Bronchial epithelial cell (primary cell): ENCODE results near the gene TMEM131. TPM values are rescaled to one million over a fixed set of nuclear protein-coding genes. Genes with fewer than 3 reads are reported as not detected.

ENCODE experiments used
- DNase-seq: peaks from one replicate; pipeline ENCODE4 v3.0.0-alpha.2; 2010; ENCODE audit warnings: low read depth
- FAIRE-seq: peaks from 2 replicates; lab custom pipeline; 2011; peaks lifted over from hg19 to GRCh38; lab: Jason Lieb, UNC
- H3K27me3 ChIP-seq: 2 replicates; pipeline ENCODE4 v1.5.1; 2011; ENCODE audit warnings: low read length; ENCODE audit not compliant: control insufficient read depth, insufficient read depth
- H3K36me3 ChIP-seq: 2 replicates; pipeline ENCODE4 v1.5.1; 2011; ENCODE audit warnings: low read length; ENCODE audit not compliant: control insufficient read depth, insufficient read depth
- H3K4me3 ChIP-seq: 2 replicates; pipeline ENCODE4 v1.5.1; 2011; ENCODE audit warnings: mild to moderate bottlenecking, low read depth, low read length, control low read depth
- CTCF ChIP-seq: IDR thresholded peaks from 2 replicates; pipeline ENCODE4 v1.5.1; 2011; ENCODE audit warnings: mild to moderate bottlenecking, moderate library complexity, low read length, control low read depth, inconsistent platforms; ENCODE audit not compliant: insufficient read depth, severe bottlenecking
- total RNA-seq: library from RNA; depleted of rRNA; stranded (reverse); fragments of >200 nt; gene quantifications from 2 replicates; pipeline ENCODE4 v1.2.1, GENCODE V29; 2014

The TMEM131 gene
- total RNA-seq, 1 donor from 2014 or later, result 14.0 TPM

GRCh38 chr2:97805776-97806175 is 190.0 kb downstream of the TMEM131 start:
- DNase-seq (no peak), FAIRE-seq (no peak)
- Histone ChIP-seq H3K36me3 (no peaks in the 10 kb centered on the region), H3K27me3 (no peaks in the 10 kb centered on the region), H3K4me3 (no peak overlapping the region)
- TF ChIP-seq CTCF, result no peak

DNA sequence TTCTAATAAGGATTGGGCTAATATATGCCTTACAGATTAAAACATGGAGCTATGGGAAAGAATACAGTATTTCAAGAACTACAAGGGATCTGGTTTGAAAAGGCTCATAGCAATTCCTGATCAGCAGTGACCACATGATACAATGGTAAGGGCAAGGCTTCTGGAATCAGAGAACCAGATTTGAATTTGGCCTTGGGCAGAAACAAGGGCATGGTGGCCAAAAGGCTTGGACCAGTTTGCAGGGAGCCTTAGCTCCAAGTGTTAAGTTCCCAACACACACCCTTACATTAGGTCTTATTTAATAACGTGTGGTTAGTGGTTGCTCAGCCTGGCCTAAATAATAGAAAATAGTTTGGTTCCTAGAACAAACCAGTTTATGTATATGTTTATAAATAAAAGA is 194.7 kb downstream of the TMEM131 start:
- no peak for FAIRE-seq

DNA sequence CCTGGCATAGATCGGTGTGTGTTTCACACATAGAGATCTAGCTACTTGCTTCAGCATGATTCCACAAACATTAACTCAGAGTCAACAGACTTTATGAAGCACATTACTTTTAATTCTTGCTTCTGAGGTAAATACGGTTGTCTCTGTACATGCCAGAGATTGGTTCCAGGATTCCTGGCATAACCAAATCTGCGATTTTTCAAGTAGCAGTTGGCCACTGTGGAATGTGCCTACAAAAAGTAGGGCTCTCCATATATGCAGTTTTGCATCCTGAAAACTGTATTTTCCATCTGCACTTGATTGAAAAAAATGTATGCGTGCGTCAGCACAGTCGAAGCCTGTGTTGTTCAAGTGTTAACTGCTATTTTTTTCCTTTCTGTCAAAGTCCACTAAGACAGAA is 197.3 kb downstream of the TMEM131 start:
- H3K4me3 ChIP-seq, result no peak overlapping the region
- DNase-seq, result no peak
- H3K27me3 ChIP-seq, result no peaks in the 10 kb centered on the region
- H3K36me3 ChIP-seq, result no peaks in the 10 kb centered on the region
- no peak for FAIRE-seq
- TF ChIP-seq CTCF, result no peak

More for the DNA sequence above, 194.7 kb downstream of the TMEM131 start:
- no peaks in the 10 kb centered on the region for H3K36me3 ChIP-seq
- no peak for TF ChIP-seq CTCF
- H3K4me3 ChIP-seq, result no peak overlapping the region
- H3K27me3 ChIP-seq, result no peaks in the 10 kb centered on the region
- no peak for DNase-seq

DNA sequence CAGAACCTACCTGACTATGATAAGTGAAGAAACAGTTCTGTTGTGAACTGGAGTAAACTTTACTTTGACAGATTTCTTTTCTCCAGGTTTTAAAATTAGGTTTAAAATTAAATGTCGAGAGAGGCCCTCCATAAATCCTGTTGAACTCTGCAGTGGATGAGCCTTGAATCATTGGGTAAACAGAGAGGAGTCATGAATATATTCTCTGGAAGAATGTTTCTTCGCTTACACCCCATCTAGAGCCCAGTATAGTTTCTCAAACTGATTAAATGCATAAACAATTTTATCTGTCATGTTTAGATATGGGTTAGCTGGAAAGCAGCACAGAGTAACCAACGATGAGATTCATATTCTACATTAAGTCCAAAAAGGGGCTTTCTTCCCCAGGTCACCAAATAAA is 198.4 kb downstream of the TMEM131 start:
- Histone ChIP-seq H3K4me3 (no peak overlapping the region), H3K36me3 (peaks cover 3% of the 10 kb centered on the region), H3K27me3 (no peaks in the 10 kb centered on the region)
- no peak for TF ChIP-seq CTCF
- FAIRE-seq (no peak), DNase-seq (no peak)

DNA sequence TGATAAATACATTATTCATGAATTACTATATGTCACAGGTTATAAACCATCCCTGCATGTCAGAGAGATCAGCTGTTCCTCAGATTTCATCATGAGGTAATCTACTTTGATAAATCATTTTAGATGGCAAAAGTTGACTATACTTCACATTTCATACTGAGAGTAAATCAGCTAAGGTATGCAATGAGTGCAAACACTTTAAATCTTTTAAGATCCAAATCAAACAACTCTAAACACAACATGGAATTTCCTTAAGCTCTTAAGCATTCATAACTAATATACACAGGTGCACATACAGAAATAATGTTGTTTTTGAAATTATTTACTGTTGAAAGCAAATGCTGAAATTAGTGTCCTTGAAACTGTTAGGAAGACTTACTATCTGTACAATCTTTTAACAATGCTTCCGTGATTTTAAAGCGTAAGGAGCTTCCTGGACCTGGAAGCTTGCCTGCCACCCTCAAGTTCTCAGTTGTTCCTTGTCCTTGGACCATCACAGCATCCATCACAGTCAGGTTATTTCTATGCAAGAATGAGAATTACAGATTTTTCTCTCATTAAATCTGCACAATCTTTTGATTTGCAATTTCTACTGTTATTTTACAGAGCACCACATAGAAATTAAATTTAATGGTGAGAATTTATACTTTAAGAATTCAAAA is 199.2 kb downstream of the TMEM131 start:
- no peak for TF ChIP-seq CTCF
- Histone ChIP-seq H3K27me3 (no peaks in the 10 kb centered on the region), H3K36me3 (peaks cover 5% of the 10 kb centered on the region), H3K4me3 (no peak overlapping the region)
- DNase-seq (no peak), FAIRE-seq (no peak)

DNA sequence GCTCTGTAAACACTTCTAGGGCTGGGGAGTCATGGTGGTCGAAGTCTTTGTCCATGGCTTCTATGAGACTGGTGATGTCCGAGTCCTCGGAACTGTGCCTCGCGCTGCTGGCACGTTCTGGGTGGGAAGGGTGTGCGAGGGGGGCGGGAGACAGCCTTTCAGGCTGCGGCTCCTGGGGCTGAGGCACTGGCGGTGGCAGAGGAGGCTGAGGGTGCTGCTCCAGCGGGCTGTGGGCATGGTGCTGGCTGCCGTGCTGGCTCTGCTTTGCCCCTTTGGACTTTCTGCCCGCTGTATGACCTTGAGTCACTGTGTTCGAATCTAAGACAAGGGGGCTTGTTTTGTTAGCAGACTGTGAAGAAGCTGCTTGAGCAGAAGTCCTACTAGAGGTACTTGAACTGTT is 203.3 kb downstream of the TMEM131 start:
- DNase-seq, result no peak
- no peak overlapping the region for H3K4me3 ChIP-seq
- no peaks in the 10 kb centered on the region for H3K27me3 ChIP-seq
- TF ChIP-seq CTCF, result no peak
- no peak for FAIRE-seq
- peaks cover 11% of the 10 kb centered on the region for H3K36me3 ChIP-seq
